MM.1S (cell line): ENCODE measurements around the gene ACLY.
"Not testable (repeated sequence)": the region's sequence is repeated elsewhere in the genome, so short reads cannot be mapped to it uniquely, and the experiment has no call there.

Experiments
- DNase-seq: peaks from one replicate; pipeline ENCODE4 v3.0.0-alpha.2; 2015
- H2AFZ ChIP-seq: fragments of 300-600 bp; sonication (generic); 2 replicates; pipeline ENCODE4 v1.6.0; 2016; ENCODE audit warnings: antibody characterized with exemption, low read length
- H3F3A ChIP-seq: fragments of 300-600 bp; sonication (generic); 2 replicates; pipeline ENCODE4 v1.6.1; 2016; ENCODE audit warnings: mild to moderate bottlenecking, antibody characterized with exemption, low read length, moderate library complexity, mixed read lengths; ENCODE audit not compliant: insufficient read depth
- H3K27ac ChIP-seq: fragments of 300-600 bp; sonication (generic); 2 replicates; pipeline ENCODE4 v1.5.1; 2016; ENCODE audit warnings: mild to moderate bottlenecking, low read length
- H3K27me3 ChIP-seq: fragments of 300-600 bp; sonication (generic); replicated peaks from 2 replicates; pipeline ENCODE4 v1.6.0; 2016; ENCODE audit warnings: low read length; ENCODE audit not compliant: insufficient read depth
- H3K36me3 ChIP-seq: fragments of 300-600 bp; sonication (generic); replicated peaks from 2 replicates; pipeline ENCODE4 v1.6.1; 2016; ENCODE audit warnings: mild to moderate bottlenecking, low read length, mixed read lengths; ENCODE audit not compliant: insufficient read depth
- H3K4me1 ChIP-seq: fragments of 300-600 bp; sonication (generic); 2 replicates; pipeline ENCODE4 v1.6.1; 2016; ENCODE audit warnings: low read length, mixed read lengths
- H3K4me2 ChIP-seq: fragments of 300-600 bp; sonication (generic); 2 replicates; pipeline ENCODE4 v1.6.0; 2016; ENCODE audit warnings: low read depth, low read length
- H3K4me3 ChIP-seq: fragments of 300-600 bp; sonication (generic); 2 replicates; pipeline ENCODE4 v1.5.1; 2016; ENCODE audit warnings: low read length, mixed read lengths
- H3K79me2 ChIP-seq: fragments of 300-600 bp; sonication (generic); 2 replicates; pipeline ENCODE4 v1.6.1; 2016; ENCODE audit warnings: mixed run types, low read length, mixed read lengths
- H3K9ac ChIP-seq: fragments of 300-600 bp; sonication (generic); 2 replicates; pipeline ENCODE4 v1.6.1; 2016; ENCODE audit warnings: low read length, mixed read lengths
- H3K9me2 ChIP-seq: fragments of 300-600 bp; sonication (generic); replicated peaks from 2 replicates; pipeline ENCODE4 v1.6.1; 2016; ENCODE audit warnings: mild to moderate bottlenecking, low read length, mixed read lengths; ENCODE audit not compliant: insufficient read depth
- H3K9me3 ChIP-seq: fragments of 300-600 bp; sonication (generic); replicated peaks from 2 replicates; pipeline ENCODE4 v1.6.1; 2016; ENCODE audit warnings: mild to moderate bottlenecking, low read length, mixed read lengths; ENCODE audit not compliant: insufficient read depth
- H4K20me1 ChIP-seq: fragments of 300-600 bp; sonication (generic); 2 replicates; pipeline ENCODE4 v1.6.1; 2016; ENCODE audit warnings: mild to moderate bottlenecking, low read length, moderate library complexity, mixed read lengths; ENCODE audit not compliant: insufficient read depth
- CTCF ChIP-seq: fragments of 300-600 bp; sonication (generic); IDR thresholded peaks from 2 replicates; pipeline ENCODE4 v1.5.1; 2016; ENCODE audit warnings: antibody characterized with exemption, low read length, mixed read lengths
- EZH2 ChIP-seq: fragments of 300-600 bp; sonication (generic); optimal IDR thresholded peaks from 2 replicates; pipeline ENCODE3; 2017; ENCODE audit warnings: low read depth, mild to moderate bottlenecking, antibody characterized with exemption, low read length, mixed read lengths
- EZH2phosphoT487 ChIP-seq: fragments of 300-600 bp; sonication (generic); IDR thresholded peaks from 2 replicates; pipeline ENCODE4 v1.6.1; 2018; ENCODE audit warnings: antibody characterized with exemption, low read length

Gene ACLY

GRCh38 chr17:41863074-41863848 is 55.5 kb downstream of the ACLY start:
- no peaks in the 10 kb centered on the region for H3K36me3 ChIP-seq
- H3K9me3 ChIP-seq = no peaks in the 10 kb centered on the region
- no peak overlapping the region for H2AFZ ChIP-seq
- peak overlapping the region; percentile 94; the same call in 1 of the 2 replicates for H3K4me3 ChIP-seq
- H3K4me1 ChIP-seq = peaks cover 6% of the 10 kb centered on the region; the same call in 1 of the 2 replicates
- no peak for DNase-seq
- no peaks in the 10 kb centered on the region; the same call in 1 of the 2 replicates for H4K20me1 ChIP-seq
- no peak overlapping the region for H3K9ac ChIP-seq
- peaks cover 3% of the 10 kb centered on the region; the same call in 1 of the 2 replicates for H3F3A ChIP-seq
- no peak overlapping the region for H3K27ac ChIP-seq
- H3K4me2 ChIP-seq = peak overlapping the region; percentile 51
- H3K9me2 ChIP-seq = no peaks in the 10 kb centered on the region
- H3K27me3 ChIP-seq = no peaks in the 10 kb centered on the region
- peaks cover 66% of the 10 kb centered on the region for H3K79me2 ChIP-seq
- TF ChIP-seq CTCF (no peak), EZH2phosphoT487 (no peak), EZH2 (no peak)

DNA sequence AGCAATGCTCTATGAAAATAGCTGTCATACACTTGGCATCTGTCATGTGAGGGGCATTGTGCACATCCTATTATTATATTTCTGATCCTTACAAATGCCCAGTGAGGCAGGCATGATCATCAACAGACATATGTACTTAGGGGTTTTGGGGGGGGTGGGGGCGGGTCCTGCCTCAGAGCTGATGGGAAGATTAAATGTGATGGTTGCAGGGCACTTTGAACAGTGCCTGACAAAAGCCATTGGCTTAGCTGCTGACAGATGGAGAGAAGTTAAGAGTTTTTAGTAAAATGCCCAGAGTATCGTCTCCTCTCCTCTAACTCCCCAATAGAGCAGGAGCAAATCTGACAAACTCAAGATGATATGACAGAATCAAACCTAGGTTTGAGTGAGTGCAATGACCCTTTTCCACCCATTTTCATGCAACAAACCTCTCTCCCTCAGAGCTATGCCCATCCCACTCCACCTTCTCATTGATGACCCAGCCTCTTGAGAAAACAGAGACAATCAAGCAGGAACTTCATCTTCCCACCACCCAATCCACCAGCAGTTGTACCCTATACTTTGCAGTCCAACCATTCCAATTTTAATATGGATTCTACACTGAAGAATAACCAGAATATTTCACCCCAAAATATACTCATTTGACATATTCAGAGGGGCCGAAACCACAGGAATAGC is 58.4 kb downstream of the ACLY start:
- TF ChIP-seq EZH2 (no peak), EZH2phosphoT487 (no peak), CTCF (no peak)
- DNase-seq = no peak
- H4K20me1 ChIP-seq = no peaks in the 10 kb centered on the region; the same call in 1 of the 2 replicates
- H3K79me2 ChIP-seq = peaks cover 91% of the 10 kb centered on the region
- peaks cover 6% of the 10 kb centered on the region; the same call in 1 of the 2 replicates for H3K4me1 ChIP-seq
- no peak overlapping the region for H3K4me3 ChIP-seq
- H3K4me2 ChIP-seq = no peak overlapping the region
- H3K9me3 ChIP-seq = no peaks in the 10 kb centered on the region
- H3K27me3 ChIP-seq = no peaks in the 10 kb centered on the region
- 0 out of 2 replicates have a peak, but pooled peaks cover under 1% of the 10 kb centered on the region for H3F3A ChIP-seq
- no peak overlapping the region for H2AFZ ChIP-seq
- no peak overlapping the region for H3K9ac ChIP-seq
- H3K27ac ChIP-seq = no peak overlapping the region
- H3K36me3 ChIP-seq = no peaks in the 10 kb centered on the region
- no peaks in the 10 kb centered on the region for H3K9me2 ChIP-seq

DNA sequence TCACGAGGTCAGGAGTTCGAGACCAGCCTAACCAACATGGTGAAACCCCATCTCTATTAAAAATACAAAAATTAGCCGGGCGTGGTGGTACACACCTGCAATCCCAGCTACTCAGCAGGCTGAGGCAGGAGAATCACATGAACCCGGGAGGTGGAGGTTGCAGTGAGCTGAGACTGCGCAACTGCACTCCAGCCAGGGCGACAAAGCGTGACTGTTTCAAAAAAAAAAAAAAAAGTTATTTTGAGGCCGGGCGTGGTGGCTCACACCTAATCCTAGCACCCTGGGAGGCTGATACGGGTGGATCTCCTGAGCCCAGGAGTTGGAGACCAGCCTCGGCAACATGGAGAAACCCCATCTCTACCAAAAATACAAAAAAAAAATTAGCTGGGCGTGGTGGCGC is 67.4 kb downstream of the ACLY start:
- H3K9me2 ChIP-seq, DNase-seq, H3K4me3 ChIP-seq, H3K27me3 ChIP-seq, H3K9ac ChIP-seq, H4K20me1 ChIP-seq, H3K4me1 ChIP-seq, H2AFZ ChIP-seq, H3K4me2 ChIP-seq, H3K9me3 ChIP-seq, H3K36me3 ChIP-seq, H3F3A ChIP-seq, H3K27ac ChIP-seq: not testable (repeated sequence)
- H3K79me2 ChIP-seq = peaks cover 84% of the 10 kb centered on the region
